HG02623 (cell line): ENCODE data around the gene RASGRF1.

Experiments
- ATAC-seq: cut with Tn5 transposase; IDR thresholded peaks from one replicate; pipeline ENCODE4 v1.9.1; 2021; ENCODE audit warnings: moderate library complexity; ENCODE audit not compliant: unreplicated experiment

Gene RASGRF1

GRCh38 chr15:79099692-79100091 is 9.1 kb upstream of the RASGRF1 start:
- no peak for ATAC-seq

DNA sequence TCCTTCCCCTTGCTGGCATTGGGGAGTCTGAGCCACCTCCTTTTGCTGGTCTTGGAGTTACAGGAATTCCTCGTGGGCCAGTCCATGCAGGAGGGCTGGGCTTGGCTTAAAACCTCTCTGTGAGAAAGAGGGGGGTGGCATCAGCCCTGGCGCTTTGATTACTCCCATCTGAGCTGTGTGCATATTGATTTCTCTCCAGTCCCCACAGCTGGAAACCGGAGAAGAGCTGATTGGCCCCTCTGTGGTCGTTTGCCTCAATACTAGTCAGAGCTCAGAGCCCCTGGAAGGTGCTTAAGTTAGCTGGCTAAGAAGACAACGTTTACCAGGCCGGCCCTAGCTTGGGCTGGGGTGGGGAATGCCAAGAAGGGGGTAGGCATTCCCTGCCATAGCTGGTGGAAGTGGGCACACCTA is 4.0 kb upstream of the RASGRF1 start:
- ATAC-seq = no peak

DNA sequence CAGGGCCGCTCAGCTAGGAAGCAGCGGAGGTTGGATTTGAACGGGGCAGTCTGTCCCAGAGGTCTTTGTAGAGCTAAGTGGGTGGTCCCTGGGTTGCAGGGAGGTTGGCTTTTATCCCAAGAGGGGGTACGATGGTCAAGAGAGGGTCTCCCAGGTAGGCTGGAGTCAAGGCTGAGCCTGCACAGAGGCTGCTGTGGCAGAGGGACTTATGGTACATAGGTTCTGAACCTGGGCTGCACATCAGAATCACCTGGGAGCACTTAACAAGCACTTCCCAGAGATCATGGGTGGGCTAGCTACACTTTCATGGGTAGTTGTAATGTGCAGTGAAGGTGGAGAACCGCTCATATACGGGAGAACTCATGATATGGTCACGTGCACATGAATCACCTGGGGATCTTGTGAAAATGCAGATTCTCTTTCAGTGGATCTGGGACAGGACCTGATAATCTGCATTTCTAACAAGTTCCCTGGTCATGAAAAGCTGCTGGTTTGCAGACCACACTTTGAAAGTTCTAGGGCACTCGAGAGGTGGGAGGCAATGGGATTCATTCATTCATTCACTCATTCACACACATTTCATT is 2.9 kb upstream of the RASGRF1 start:
- no peak for ATAC-seq

DNA sequence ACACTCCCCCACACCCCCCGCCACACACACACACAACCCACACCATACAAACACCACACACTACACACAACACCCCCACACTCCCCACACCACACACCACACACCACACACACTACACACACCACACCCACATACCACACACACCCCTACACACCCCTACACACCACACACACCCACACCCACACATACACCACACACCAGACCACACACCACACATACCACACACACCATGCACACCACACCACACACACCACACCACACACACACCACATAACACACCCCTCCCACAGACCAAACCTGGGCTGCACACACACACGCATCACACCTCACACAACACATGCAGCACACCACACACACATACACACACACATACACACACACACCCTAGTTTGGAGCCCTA is 1.8 kb upstream of the RASGRF1 start:
- no peak for ATAC-seq

GRCh38 chr15:79091204-79091867 is 756 bp upstream of the RASGRF1 start:
- ATAC-seq = no peak

DNA sequence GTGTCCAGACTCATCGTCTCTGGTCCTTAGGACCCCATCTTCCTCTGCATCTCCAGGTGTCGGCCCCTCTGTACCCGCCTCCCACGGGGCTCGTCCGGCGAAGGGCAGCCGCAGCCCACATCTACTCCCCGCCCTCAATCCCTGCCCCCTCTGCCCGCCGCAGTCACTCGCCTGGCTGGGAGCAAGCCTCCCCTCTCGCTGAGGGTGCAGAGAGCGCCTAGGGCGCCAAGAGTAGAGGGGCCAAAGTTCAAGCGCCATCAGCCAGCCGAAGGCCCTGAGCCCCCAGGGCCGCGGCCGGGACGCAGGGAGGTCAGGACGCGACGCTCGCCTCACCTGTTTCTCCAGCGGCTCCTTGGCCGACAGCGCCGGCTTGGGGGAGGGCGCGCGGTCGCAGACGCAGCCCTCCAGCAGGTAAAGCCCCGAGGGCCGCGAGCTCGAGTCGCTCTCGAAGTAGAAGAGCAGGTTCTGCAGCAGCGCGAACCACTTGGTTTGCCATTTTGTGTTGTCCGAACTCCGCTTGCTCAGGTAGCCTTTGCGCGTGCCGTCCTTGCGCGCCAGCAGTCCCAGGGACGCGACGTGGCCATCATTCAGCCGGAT is 592 bp downstream of the RASGRF1 start:
- ATAC-seq = no peak

- no peak for ATAC-seq
Measured at GRCh38 chr15:79089331-79089889, 1.2 kb downstream of the RASGRF1 start.

DNA sequence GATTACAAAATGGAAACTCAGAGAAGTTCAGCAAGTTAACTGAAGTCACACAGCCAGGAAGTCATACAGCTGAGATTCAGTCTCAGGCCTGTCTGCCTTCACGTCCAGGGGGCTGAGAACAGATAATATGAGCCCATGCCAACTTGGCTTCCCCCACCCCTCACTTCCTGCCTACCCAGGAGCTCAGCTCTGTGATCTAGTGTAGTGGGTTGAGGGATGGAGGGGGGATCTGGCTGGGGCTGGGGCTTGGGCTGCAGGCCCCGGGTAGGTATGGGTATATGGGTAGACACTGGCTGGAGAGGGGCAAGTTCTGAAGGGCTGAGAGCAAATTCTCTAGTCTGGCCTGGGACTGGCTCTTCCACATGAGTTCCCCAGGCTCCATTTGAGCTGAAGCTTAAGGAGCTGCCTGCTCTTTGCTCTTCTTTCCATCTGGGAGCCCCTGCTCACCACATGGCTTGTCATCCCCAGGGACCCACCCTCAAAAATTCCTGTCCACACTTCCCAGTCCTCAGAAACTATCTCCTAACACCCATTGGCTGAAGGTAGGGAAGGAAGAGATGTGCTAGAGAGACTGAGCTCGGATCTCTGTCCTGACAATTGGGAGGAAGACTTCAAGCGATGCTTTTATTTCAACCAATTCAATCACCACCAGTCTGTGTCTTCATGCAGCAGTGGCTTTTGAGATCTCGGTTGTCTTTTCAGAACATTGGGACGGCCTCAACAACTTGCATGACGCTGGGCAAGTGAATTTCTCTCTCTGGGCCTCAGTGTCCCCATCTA is 2.0 kb downstream of the RASGRF1 start:
- ATAC-seq = no peak

- ATAC-seq = no peak
Measured at GRCh38 chr15:79086814-79087213, 3.8 kb downstream of the RASGRF1 start.

GRCh38 chr15:79084308-79084968 is 6.1 kb downstream of the RASGRF1 start:
- no peak for ATAC-seq

- ATAC-seq = no peak
Measured at GRCh38 chr15:79083154-79083553, 7.4 kb downstream of the RASGRF1 start.

- ATAC-seq = no peak
Measured at GRCh38 chr15:79082363-79083070, 8.1 kb downstream of the RASGRF1 start.

- ATAC-seq = no peak
Measured at GRCh38 chr15:79078763-79079410, 11.7 kb downstream of the RASGRF1 start.

- ATAC-seq = no peak
Measured at GRCh38 chr15:79078003-79078402, 12.6 kb downstream of the RASGRF1 start.

- ATAC-seq = no peak
Measured at GRCh38 chr15:79076661-79077060, 13.9 kb downstream of the RASGRF1 start.

DNA sequence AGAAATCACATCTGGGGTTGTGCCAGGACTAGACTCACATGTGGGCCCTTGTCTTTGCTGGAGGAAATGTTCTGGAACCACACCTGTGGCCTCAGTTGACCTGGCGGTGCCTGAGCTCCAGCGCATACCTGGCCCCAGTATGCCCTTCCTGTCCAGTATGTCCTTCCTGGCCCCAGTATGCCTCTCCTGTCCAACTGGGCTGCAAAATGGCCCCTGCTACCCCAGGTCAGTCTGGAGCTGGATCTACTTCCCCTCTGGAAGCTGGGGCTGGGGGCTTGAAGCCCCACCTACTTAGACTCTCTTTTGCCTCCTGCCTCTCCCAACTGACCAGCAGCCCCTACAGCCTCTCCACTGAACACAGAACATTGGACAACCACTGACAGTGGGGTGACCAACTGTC is 15.3 kb downstream of the RASGRF1 start:
- no peak for ATAC-seq

DNA sequence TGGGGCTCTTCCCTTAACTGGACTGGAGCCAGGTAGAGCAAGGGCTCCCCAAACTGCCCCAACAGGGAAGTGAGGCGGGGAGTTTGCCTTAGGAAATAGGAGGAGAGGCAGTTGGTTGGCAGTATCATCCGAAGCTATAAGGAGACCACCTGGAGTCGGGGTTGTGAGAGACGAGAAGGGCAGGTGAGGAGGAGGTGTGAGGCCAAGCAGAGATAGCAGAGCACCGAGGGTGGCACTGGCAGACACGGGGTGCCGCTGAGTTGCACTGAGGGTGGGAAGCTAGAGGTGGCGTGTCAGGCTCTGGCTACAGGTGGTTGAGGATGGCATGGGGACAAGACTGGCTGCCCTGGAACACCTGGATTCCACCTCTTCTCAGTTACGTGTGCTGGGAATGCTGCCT is 17.2 kb downstream of the RASGRF1 start:
- no peak for ATAC-seq

GRCh38 chr15:79071901-79072300 is 18.7 kb downstream of the RASGRF1 start:
- no peak for ATAC-seq

DNA sequence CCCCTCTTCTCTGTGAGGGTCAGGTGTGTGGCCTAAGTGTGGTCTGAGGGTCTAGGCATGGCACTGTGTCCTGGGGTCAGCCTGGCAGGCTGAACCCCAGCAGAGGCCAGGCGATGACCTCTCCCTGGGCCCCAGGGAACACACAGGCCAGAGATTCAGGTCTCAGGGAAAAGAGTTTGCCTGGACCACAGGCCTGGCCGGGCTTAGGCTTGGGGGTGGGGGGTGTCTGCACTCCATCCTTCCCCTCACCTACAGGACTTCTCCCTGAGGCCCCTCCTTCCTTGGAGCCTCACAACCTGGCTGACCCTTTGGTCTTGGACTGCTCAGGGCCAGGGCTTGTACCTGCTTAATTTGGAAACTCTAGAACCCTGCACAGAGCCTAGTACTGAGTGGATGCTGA is 21.8 kb downstream of the RASGRF1 start:
- ATAC-seq = no peak

DNA sequence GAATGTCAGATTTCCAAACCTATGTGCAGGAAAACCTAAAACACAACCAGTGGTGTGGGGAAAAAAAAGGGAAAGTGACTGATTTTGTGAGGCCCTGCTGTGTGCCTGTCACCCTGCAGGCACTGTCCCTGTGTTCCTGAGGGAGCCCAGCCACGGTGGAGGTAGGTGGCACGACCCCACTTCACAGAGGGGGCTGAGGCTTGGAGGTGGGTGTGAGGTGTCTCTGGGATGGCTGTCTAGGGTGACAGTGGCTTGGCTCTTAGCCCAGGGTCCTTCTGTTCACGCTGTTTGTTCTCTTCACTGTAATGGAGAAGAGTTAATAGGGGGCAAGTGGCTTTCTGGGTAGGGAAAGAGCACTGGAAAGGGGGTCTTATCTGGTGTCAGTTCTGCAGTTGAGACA is 22.6 kb downstream of the RASGRF1 start:
- ATAC-seq = no peak
